Renal cortex interstitium (tissue), 11 donors: Measurements from ENCODE around the gene ATG4C. TPM values are rescaled to one million over a fixed set of nuclear protein-coding genes. Genes with fewer than 3 reads are reported as not detected.
"Not testable (repeated sequence)": the region's sequence is repeated elsewhere in the genome, so short reads cannot be mapped to it uniquely, and the experiment has no call there.

ENCODE experiments used
- DNase-seq, 11 donors: peaks; one replicate each; pipeline ENCODE4 v3.0.0-alpha.2; 2013; ENCODE audit warnings: low read depth in 9 of 11, low spot score in 4 of 11; ENCODE audit errors: extremely low read depth in 1 of 11
- polyA plus RNA-seq, 3 donors: library from polyadenylated mRNA; unstranded; fragments of 120-200 nt; gene quantifications; one replicate each; pipeline ENCODE4 v1.2.1, GENCODE V29; 2013; ENCODE audit not compliant: insufficient read length in 3 of 3

The ATG4C gene
- polyA plus RNA-seq, 3 donors = 16.5 to 20.5 (median 20.4) TPM

DNA sequence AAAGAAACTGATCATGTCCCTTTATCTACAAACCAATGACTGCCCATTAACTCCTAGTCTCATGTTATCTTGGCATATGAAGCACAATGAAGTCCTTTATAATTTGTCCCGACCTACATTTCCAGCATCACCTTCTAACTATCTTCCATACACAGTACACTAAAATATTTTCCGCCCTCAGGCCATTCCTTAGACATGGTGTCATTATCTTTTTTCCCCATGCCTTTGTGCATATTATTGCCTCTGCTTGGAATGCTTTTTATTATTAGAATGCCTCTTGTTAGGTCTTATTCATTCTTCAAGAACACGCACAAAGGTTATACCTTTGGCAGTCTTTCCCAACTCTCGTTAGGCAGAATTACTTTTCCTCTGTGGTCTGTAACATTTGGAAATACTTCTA lies 39.6 kb downstream of the ATG4C start:
- no peak for DNase-seq

DNA sequence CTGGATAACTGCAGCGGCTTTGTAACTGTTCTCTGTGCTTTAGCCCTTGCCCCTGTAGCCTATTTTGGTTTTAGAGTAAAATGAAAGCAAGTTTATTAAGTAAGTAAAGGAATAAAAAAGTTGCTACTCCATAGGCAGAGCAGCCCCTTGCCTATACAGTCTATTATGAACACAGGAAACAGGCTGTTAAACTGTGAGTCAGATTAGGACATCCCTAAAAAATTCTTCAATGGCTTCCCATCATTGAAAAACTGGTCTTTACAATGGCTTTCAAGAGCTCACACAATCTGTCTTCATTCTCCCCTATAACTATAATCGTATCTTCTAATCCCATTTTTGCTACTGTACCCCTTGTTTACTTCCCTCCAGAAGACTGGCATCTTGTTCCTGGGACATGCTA lies 43.0 kb downstream of the ATG4C start:
- DNase-seq = no peak

GRCh38 chr1:62827786-62828185 lies 43.9 kb downstream of the ATG4C start:
- not testable (repeated sequence) for DNase-seq

- no peak for DNase-seq
These were observed 48.3 kb downstream of the ATG4C start for GRCh38 chr1:62832276-62832675.

- DNase-seq = no peak
These were observed 49.6 kb downstream of the ATG4C start for GRCh38 chr1:62833529-62833928.

- no peak for DNase-seq
These were observed 50.5 kb downstream of the ATG4C start for GRCh38 chr1:62834400-62834961.

GRCh38 chr1:62836856-62837540 lies 53.1 kb downstream of the ATG4C start:
- DNase-seq = no peak

GRCh38 chr1:62840555-62840954 lies 56.6 kb downstream of the ATG4C start:
- no peak for DNase-seq

DNA sequence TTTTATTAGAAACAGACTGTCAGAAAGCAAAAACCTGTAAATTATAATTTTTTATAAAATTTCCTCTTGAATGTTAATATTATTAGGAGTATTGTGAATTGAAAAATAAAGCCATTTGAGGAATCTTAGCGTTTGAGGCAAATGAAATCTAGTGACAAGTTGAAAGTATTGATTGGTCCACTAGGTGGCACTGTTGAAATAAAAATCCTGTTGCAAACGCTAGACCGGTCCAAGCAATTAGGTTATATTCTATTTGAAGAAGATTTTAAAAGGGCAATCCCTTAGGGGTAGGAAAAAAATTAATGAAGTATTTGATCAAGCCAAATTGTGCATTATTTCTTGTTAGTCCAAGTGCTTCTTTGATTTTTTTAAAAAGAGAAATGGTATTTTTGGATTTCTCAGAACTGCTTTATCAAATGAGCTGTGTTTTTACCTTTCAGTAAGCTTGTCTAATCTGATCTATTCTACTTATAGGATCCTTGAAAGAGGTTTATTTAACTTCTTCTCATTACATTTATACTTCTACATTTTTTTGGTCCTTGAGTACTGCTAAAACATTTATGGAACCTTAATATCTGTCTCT lies 57.7 kb downstream of the ATG4C start:
- peak; percentile 19 to 69 (median 53) for DNase-seq

GRCh38 chr1:62844030-62844429 lies 60.1 kb downstream of the ATG4C start:
- DNase-seq = no peak

DNA sequence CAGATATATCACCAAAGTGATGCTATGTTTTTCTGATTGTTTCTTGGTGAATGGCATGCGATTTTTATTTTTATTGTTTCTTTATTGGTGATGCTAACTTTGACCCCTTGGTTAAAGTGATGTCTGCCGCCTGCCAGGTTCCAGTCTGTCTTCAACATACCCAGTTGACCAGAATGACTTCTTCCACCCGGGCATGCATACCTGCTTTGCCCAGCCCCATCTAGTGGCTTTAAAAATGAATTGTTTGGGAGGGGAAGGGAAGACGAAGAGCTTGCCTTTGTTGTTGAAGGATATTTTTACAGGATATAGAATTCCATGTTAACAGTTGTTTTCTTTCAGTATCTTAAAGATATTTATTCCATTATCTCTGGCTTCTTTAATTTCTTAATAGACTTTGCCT lies 65.1 kb downstream of the ATG4C start:
- no peak for DNase-seq

DNA sequence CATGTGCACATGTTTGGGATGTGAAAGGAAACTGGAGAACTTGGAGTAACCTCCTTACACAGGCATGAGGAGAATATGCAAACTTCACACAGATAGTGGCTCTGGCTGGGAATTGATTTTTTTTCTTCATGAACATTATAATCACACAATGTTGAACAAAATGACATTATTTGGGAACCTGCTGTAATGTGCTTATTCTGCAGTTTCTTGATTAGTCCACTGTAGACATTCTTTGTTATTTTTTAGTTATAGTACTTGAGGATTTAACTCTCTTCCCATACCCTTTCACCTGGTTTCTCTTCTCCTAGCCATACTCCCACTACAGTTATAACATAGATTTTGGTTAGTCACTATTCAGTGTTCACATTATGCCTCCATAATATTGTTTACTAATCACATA lies 68.3 kb downstream of the ATG4C start:
- no peak for DNase-seq

- no peak for DNase-seq
These were observed 73.0 kb downstream of the ATG4C start for GRCh38 chr1:62856960-62857359.

DNA sequence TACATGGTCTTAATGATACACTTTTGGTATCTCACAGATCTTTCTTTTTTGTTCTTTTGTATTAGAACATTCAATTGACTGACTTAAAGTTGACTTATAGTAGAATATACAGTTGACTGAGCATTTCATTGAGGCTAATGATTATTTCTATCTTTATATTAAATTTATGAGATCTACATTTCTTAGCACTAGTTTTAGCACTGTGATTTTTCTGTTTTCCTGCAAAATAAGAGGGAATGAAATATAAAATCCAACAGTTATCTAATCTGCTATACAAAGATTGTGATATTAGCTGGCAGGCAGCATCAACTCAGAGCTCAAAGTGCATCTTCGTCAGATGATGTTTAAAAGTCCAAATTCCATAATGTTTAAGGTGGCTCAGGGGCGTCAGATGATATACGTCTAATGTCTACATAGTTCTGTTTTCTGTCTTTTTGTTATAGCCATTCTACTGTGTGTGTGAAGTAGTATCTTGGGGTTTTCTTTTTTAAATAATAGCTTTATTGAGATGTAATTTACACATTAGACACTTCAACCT lies 85.4 kb downstream of the ATG4C start:
- DNase-seq = no peak

- no peak for DNase-seq
These were observed 86.2 kb downstream of the ATG4C start for GRCh38 chr1:62870148-62870547.

DNA sequence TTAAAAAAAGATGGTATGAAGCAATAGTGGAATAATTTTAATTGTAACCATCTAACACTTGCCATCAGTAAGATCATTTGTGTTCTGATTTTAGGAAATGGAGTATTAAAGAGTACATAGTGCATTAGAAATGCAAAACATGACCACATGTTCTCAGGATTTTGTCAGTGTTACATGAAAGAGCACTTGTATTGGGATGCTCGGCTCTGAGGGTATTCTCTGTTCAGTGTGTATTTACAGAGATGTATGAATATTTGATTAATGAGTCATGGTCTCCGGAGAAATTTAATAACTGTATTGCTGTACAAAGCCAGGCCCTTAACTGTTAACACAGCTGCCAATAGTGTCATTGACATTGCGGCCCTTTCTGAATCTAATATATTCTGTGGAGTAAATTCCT lies 91.7 kb downstream of the ATG4C start:
- DNase-seq = no peak

- DNase-seq = no peak
These were observed 92.6 kb downstream of the ATG4C start for GRCh38 chr1:62876535-62876934.

GRCh38 chr1:62877579-62877978 lies 93.6 kb downstream of the ATG4C start:
- DNase-seq = no peak

- DNase-seq = no peak
These were observed 96.0 kb downstream of the ATG4C start for GRCh38 chr1:62879962-62880361.
